Measurements from ENCODE around the gene LRRC39.
"Not testable (repeated sequence)": the region's sequence is repeated elsewhere in the genome, so short reads cannot be mapped to it uniquely, and the experiment has no call there.

The LRRC39 gene

DNA sequence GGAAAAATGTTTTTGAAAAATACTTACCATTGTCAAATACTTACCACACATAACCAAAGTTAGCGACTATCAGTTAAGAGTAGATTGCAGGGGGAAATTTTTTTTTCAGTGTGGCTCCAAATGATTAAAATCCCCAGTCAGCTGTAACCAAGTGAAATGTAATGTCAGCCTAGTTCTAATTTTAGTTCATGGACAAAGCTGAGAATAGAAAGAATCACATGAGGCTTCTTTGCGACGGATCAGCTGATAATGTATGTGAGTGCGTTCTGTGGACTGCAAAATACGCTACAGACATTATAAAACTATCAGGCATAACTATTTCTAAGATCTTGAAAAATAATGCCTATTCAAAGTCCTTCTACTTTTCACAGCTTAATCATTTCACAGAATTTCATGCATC, at the start of gene LRRC39:
Gene LRRC39, minus strand, starts transcription at position 166 of the 400 bp plus-strand sequence. CDS start 9,740 bp downstream, outside the sequence.
- DNase-seq: no peak

DNA sequence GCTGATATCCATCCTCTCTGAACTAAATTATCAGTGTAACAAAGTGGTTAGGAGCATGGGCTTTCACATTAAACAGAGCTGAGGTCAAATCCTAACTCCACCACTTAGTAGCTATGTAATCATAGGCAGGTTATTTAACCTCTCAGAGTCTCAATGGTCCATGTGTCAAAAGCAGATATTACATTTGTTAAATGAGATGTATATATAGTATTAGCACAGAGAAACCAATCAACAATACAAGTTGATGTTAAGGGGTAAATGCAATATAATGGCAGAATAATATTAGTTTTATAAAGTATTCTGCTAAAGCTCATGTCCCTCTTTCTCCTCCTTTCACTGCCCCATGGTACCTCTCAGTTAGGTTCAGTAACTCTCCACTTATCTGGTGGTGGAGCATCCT, 44.4 kb upstream of the LRRC39 start:
- no peak for DNase-seq

DNA sequence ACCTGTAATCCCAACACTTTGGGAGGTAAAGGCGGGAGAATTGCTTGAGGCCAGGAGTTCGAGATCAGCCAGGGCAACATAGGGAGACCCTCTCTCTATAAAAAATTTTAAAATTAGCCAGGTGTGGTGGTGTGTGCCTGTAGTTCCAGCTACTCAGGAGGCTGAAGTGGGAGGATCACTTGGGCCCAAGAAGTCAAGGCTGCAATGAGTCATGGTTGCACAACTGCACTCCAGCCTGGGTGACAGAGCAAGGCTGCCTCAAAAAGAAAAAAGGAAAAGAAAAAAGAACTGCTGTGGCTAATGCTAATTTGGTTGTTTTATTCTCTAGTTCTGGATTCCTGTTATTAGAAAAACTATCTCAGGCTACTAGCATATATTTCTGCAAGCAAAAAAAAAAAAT, 41.8 kb upstream of the LRRC39 start:
- no peak for DNase-seq

DNA sequence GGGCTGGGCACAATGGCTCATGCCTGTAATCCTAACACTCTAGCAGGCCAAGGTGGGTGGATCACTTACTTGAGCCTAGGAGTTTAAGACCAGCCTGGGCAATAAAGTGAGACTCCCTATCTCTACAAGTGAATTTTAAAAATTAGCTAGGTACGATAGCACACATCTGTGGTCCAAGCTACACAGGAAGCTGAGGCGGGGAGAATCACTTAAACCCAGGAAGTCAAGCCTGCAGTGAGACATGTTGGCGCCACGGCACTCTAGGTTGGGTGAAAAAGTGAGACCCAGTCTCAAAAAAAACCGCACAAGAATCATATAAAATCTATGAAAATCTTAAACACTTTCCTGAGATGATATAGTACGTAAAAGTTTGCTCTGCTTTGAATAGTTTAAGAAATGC, 41.4 kb upstream of the LRRC39 start:
- DNase-seq: no peak

DNA sequence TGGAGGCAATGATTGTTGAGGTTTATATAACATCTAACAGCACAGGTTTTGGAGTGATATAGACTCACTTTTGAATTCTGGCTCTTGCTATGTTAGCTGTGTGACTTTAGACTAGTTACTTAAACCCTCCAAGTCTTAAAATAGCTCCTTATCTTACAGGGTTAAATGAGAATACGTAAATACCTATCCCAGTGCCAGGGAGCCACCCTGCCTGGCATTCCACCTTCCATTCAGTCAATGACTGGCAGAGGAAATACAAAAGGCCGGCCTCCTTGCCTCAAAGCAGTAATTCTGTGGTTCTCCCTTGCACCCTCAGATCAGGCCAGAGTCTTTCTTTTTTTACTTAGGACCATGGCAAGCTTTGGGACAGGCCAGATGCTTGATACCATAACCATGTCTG, 39.8 kb upstream of the LRRC39 start:
- no peak for DNase-seq

DNA sequence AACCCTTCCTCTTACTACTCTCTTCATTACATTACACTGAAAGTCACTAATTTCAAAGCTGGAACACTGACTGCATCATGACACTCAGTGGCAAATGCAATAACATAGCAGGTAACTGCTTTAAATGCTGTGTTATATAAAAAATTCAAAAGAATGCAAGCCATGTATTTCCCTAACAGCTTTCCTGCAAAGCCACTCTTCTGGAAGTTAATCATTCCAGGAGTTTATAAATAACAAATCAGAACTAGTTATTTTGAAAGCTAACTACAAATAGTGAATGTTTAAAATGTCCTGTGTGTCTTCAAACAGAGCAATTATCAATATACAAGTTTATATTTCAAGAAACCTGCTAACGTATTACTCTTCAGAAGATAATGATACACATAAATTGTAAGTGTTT, 37.0 kb upstream of the LRRC39 start:
- DNase-seq: no peak

DNA sequence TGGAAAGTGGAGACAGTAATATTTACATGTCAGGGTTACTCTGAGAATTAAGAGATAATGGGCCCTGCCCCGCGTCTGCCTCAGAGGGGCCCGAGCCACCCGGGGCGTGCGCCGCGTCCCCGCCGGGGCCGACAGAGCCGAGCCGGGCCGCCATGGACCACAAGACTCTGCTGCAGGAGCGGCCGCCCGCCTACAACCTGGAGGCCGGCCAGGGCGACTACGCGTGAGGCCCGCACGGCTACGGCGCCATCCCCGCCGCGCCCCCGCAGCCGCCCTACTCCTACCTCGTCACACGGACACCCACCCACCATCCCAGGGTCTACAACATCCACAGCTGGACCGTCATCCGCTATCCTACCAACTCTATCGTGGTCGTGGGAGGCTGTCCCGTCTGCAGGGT, 35.1 kb upstream of the LRRC39 start:
- DNase-seq: no peak

DNA sequence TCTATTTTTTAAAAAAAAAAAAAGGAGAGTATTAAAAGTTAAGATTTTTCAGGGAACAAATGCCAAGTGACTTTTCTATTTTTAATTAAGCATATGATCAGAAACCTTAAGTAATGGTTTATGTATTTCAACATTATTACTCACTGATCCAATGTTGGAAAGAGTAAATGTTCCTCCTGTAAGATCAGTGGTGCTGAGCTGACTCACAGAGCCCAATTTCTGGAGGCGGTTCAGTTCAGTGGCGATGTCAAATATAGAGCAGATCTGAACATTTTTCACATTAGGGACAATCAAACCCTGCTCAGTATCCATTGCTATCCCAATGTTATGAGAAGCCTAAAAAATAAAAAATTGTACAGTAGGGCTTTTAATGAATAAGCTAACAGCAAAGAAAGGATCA, 28.2 kb upstream of the LRRC39 start:
- DNase-seq: no peak

DNA sequence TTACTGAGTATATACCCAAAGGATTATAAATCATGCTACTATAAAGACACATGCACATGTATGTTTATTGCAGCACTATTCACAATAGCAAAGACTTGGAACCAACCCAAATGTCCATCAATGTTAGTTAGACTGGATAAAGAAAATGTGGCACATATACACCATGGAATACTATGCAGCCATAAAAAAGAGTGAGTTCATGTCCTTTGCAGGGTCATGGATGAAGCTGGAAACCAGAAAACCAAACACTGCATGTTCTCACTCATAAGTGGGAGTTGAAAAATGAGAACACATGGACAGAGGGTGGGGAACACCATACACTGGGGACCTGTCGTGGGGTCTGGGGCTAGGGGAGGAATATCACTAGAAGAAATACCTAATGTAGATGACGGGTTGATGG, 27.5 kb upstream of the LRRC39 start:
- DNase-seq: not testable (repeated sequence)

DNA sequence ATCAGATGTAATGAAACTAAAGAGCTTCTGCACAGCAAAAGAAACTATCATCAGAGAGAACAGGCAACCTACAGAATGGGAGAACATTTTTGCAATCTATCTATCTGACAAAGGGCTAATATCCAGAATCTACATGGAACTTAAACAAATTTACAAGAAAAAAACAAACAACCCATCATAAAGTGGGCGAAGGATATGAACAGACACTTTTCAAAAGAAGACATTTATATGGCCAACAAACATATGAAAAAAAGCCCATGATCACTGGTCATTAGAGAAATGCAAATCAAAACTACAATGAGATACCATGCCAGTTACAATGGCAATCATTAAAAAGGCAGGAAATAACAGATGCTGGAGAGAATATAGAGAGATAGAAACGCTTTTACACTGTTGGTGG, 27.0 kb upstream of the LRRC39 start:
- DNase-seq: not testable (repeated sequence)

DNA sequence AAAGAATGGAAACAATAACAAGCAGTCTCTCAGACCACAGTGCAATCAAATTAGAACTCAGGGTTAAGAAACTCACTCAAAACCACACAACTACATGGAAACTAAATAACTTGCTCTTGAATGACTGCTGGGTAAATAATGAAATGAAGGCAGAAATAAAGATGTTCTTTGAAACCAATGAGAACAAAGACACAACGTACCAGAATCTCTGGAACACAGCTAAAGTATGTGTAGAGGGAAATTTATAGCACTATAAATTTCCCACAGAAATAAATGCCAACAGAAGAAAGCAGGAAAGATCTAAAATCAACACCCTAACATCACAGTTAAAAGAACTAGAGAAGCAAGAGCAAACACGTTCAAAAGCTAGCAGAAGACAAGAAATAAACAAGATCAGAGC, 24.6 kb upstream of the LRRC39 start:
- not testable (repeated sequence) for DNase-seq

DNA sequence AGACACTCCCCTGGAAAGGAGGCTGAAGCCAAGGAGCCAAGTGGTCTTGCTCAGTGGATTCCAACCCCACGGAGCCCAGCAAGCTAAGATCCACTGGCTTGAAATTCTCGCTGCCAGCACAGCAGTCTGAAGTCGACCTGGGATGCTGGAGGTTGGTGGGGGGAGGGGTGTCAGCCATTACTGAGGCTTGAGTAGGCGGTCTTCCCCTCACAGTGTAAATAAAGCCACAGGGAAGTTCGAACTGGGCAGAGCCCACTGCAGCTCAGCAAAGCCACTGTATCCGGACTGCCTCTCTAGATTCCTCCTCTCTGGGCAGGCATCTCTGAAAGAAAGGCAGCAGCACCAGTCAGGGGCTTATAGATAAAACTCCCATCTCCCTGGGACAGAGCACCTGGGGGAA, 22.0 kb upstream of the LRRC39 start:
- not testable (repeated sequence) for DNase-seq

DNA sequence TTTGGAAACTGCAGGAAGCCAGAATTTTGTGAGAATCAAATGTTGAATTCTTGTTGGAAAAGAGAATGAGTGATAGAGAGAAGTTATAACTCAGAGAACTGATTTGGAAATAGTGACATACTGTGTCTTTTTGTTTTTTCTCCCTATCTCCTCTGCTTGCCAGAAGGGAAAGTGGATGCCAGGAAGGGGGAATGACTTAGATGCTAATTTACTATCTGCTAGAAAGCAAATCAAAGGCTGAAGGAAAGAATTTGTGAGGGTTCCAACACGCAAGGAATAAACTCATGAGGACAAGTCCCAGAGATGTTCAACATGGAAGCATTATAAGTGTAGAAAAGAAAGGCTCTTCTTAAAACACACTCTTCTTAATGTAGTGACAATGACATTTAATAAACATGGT, 20.5 kb upstream of the LRRC39 start:
- no peak for DNase-seq

DNA sequence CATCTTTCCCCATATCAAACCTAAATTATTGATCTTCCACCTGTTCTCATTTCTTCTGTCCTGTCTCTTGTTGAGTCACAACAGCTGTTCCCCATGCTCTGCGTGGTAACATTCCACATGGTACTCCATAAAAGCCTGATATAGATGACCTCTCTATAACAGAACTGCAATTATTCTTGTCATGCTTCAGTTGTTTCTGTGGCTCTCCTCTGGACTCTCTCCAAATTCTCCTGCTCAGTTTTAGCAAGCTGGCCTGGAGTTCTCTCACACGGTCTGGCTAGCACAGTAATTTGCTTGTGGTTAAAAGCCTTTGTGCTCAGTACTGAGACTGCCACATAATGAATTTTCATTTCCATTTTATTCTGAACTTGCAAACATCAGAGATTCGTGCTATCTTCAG, 10.6 kb upstream of the LRRC39 start:
- no peak for DNase-seq

DNA sequence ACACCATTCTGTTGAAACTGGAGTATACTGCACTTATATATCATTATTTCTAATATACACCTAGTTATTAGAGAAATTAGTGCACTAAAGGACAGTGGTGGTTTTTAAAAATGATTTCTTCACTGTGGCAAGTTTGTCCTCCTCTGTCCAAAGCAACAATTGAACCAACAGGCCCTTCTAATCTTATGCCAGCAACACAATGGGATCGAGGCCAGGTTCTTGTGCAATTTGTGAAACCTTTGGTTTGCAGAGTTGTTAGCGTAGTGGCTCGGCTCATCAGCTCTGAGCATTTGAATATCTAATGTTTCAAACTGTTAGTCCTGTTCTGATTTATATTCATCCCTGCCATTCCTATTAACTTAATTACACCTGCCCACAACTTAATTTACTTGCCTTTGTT, 9.9 kb upstream of the LRRC39 start:
- DNase-seq: no peak

DNA sequence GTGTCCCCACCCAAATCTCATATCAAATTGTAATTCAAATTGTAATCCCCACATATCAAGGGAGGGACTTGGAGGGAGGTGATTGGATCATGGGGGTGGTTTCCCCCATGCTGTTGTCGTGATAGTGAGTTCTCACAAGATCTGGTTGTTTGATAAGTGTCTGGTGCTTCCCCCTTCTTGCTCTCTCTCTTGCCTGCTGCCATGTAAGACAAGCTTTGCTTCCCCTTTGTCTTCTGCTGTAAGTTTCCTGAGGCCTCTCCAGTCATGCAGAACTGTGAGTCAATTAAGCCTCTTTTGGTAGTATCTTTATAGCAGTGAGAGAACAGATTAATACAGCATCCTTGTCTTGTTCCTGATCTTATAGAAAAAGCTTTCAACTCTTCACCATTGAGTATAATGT, 6.5 kb upstream of the LRRC39 start:
- DNase-seq: no peak

DNA sequence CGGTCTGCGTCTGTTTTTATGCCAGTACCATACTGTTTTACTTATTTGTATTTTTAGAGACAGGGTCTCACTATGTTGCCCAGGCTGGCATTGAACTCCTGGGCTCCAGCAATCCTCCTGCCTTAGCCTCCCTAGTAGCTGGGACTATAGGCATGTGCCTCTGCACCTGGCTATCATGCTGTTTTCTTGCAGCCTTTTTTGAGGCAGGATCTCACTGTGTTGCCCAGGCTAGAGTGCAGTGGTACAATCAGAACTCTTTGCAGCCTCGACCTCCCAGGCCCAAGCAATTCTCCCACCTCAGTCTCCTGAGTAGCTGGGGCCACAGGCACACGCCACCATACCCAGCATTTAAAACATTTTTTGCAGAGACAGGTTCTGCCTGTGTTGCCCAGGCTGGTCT, 5.3 kb upstream of the LRRC39 start:
- no peak for DNase-seq

DNA sequence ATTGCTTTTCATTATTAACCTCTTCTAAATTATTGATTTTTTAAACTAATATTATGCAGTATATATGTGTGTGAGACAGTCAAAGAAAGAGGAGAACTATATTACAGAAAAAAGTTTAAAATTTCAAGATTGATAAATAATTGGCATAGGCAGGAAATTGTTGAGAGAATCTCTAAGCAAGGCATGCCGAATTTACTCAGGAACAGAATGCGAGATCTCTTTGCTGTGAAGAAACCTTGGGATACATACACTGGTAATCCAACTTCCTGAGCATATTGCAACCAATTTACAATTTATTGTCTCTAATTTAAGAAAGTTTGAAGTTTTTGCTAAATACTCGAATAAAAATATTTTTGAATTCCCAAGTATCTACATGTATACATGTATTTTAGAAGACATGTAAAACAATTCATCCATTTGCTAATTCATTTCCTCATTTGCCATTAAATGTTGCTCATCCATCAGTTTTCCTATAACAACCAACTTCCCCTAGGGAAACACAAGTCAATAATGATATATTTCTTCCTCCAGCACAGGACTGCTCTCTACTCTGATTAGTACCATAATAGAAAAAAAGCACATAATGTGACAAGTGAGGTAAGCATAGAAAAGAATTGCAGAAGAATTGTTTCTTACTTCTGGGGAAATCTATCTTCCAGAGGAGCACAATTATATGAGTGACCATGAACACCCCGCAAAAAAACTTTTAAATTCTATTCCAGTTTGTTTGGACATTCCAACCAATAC, 588 bp downstream of the LRRC39 start:
- no peak for DNase-seq

DNA sequence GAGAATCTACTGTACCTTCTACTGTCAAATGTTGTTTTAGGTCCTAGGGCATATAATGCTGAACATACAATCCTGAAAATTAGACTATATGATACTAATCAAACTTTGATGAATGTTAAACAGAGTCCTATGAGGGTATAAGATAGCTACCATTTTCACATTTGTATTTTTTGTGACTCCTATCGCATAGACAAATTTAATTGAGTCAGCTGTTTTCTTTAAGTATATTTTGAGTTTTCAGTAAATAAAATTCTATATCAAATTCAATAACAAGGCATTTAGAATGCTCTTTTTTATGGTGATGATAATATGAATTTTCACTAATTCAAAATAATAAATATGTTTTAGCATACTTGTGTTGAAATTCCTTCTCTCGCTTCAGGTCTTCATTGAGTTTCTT, 10.0 kb downstream of the LRRC39 start:
- no peak for DNase-seq

DNA sequence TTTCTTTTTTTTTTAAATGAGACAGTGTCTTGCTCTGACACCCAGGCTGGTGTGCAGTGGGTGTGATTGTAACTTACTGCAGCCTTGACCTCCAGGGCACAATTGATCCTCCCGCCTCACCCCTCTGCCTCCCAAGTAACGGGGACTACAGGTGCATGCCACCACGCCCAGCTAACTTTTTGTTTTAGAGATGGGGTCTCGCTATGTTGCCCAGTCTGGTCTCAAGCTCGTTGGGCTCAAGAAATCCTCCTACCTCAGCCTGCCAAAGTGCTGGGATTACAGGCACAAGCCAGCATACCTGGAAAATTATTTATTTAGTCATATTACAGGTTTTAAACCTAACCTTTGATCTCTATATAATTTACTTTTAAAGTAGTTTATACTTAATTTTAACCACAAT, 13.4 kb downstream of the LRRC39 start:
- no peak for DNase-seq

DNA sequence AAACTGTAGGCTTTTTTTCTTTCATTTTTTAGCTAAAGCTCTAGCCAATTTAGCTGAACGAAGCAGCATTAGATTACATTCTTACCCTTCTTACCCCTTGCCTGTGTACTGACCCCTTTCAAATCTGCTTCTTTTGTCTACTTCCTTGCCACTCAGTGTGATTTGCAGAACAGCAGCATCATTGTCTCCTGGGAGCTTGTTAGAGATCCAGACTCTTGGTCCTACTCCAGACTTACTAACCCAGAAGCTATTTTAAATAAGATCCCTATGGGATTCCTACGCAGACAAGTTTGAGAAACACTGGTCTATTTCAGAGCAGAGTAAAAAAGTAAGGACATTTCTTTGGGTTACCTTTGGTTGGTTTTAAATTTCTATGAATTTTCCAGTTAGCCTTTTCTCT, 13.8 kb downstream of the LRRC39 start:
- DNase-seq: no peak

DNA sequence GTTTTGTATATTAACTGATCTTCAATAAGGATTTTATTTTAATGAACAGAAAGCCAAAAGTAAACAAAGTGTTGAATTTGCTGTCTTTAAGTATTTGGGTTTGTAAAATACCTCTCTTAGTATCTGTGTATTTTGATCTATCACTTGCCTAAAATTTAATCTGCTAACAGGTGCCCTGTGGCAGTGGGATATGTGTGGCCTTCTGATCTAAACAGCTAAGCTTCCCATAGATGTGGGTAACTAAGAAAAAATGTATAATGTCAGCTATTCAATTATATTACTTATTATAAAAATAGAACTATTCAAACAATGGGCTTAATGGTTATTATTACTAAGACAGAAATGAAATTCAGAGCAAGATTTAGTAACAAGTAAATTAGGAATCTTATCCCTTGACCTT, 15.2 kb downstream of the LRRC39 start:
- no peak for DNase-seq

DNA sequence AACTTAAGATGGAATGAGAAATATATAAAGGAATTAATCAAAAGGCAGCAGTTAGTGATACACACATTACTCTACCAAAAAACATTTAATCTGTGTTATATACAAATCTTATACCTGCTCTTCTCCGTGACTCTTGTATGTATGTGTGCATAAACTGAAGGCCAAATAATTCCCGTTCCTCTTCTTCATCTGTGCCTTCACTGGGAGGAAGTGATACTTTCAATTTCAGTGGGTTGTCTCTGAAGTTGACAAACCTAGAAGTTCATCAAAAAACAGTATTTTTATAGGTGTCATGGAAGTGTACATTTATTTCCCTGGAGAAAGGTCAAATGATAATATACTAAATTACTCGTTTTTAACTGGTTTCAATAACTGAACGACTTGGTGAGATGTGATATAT, 25.8 kb downstream of the LRRC39 start:
- no peak for DNase-seq

DNA sequence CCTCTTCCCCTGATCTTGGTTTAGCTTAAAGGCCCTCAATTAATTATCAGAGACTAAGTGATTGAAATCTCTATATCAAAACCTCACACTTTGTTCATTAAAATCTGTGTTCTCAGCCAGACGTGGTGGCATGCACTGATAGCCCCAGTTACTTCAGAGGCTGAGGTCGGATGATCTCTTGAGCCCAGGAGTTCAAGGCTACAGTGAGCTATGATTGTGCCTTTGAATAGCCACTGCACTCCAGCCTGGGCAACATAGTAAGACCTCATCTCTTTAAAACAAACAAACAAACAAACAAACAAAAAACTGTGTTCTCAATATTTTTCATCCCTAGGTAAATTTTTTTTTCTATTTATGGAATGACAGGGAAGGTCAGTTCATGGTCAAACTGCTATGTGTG, 26.4 kb downstream of the LRRC39 start:
- no peak for DNase-seq

DNA sequence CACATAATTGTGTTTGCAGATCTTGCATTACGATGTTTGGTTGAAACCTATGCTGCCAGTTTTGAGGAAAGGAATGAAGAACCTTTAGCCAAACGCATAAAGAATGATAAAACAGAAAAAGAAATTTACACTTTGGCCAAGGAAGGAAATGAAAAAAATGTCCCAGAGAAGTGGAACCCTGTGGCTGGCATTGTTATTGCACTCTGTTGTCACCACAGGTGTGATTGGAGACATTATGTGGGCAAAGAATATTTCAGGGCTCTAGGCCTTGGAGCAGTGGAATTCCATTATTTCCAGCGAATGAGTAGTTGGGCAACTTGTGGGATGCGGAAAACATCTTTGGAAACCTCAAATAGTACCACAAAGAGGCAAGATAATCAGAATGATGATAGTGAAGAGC, 30.2 kb downstream of the LRRC39 start:
- no peak for DNase-seq

DNA sequence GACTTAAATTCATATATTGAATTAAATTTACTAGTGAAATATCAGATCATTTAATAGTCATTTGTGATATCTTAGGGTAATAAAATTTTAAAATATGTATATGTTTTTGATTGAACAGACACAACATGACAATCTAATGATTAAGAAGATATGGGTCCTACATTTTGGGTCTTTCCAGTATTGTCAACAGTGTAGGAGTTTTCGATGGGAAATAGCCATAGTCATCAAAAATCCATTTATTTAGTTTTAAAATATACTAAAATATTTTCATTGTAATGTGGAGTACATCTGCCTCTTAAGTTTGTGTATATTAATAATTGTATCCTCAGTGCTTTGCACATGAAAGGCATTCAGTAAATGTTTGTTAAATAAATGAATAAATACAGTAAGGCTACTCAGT, 31.1 kb downstream of the LRRC39 start:
- no peak for DNase-seq
